CD4-positive, alpha-beta T cell (primary cell): ENCODE measurements around the gene CLEC3A. TPM values are rescaled to one million over a fixed set of nuclear protein-coding genes. Genes with fewer than 3 reads are reported as not detected.

Experiments
- ATAC-seq: fragments of 200-7000 bp; cut with Tn5 transposase; one replicate; pipeline ENCODE4 v1.10.0; 2022; ENCODE audit warnings: mild to moderate bottlenecking; ENCODE audit not compliant: poor library complexity
- CTCF ChIA-PET: fragments of 350-600 bp; sonication (Branson Sonifier 250); formaldehyde crosslinking; loops from one replicate; lab custom pipeline; 2021; ENCODE audit warnings: antibody characterized with exemption, inconsistent platforms; lab: Charles Lee
- POLR2A ChIA-PET: fragments of 350-600 bp; sonication (Branson Sonifier 250); formaldehyde crosslinking; loops from one replicate; lab custom pipeline; 2021; ENCODE audit warnings: antibody characterized with exemption, inconsistent platforms; lab: Charles Lee
- DNase-seq, 14 experiments: peaks; one replicate each; pipeline ENCODE4 v3.0.0-alpha.2; 2013 to 2020; ENCODE audit warnings: mixed read lengths in 2 of 14
- H3K27ac ChIP-seq, 2 donors: one replicate each; pipeline versions ENCODE4 v1.5.1 to v1.7.0; 2013; ENCODE audit warnings: low read length in 2 of 2, low read depth in 1 of 2, mild to moderate bottlenecking in 1 of 2
- H3K27me3 ChIP-seq, 2 experiments: 1 replicate in 1 of 2; 2 replicates in 1 of 2; pipeline versions ENCODE4 v1.6.1 to v1.7.0; 2013; ENCODE audit warnings: low read length in 2 of 2, control low read depth in 1 of 2, mild to moderate bottlenecking in 1 of 2, moderate library complexity in 1 of 2; ENCODE audit not compliant: insufficient read depth in 2 of 2, control insufficient read depth in 1 of 2
- H3K36me3 ChIP-seq: one replicate; pipeline ENCODE4 v1.6.1; 2013; ENCODE audit warnings: low read length, control low read depth; ENCODE audit not compliant: insufficient read depth
- H3K4me1 ChIP-seq: one replicate; pipeline ENCODE4 v1.6.1; 2013; ENCODE audit warnings: low read length, control low read depth; ENCODE audit not compliant: insufficient read depth
- H3K4me3 ChIP-seq: one replicate; pipeline ENCODE4 v1.5.1; 2013; ENCODE audit warnings: mild to moderate bottlenecking, low read length, moderate library complexity
- H3K9me3 ChIP-seq, 2 experiments: 1 replicate in 1 of 2; 2 replicates in 1 of 2; pipeline versions ENCODE4 v1.6.1 to v1.7.0; 2013; ENCODE audit warnings: low read length in 2 of 2, mild to moderate bottlenecking in 2 of 2, control low read depth in 1 of 2, moderate library complexity in 1 of 2; ENCODE audit not compliant: control insufficient read depth in 1 of 2, insufficient read depth in 1 of 2
- H3K27ac Mint-ChIP-seq: one replicate; pipeline ENCODE4 v1.8.0; 2020; ENCODE audit warnings: mixed read lengths
- H3K27me3 Mint-ChIP-seq: one replicate; pipeline ENCODE4 v1.8.0; 2021; ENCODE audit warnings: mixed read lengths
- H3K36me3 Mint-ChIP-seq: one replicate; pipeline ENCODE4 v1.8.0; 2021; ENCODE audit warnings: low read depth, mixed read lengths
- H3K4me1 Mint-ChIP-seq: one replicate; pipeline ENCODE4 v1.8.0; 2021; ENCODE audit warnings: low read depth, mixed read lengths
- H3K4me3 Mint-ChIP-seq: one replicate; pipeline ENCODE4 v1.8.0; 2020; ENCODE audit warnings: mild to moderate bottlenecking, mixed read lengths
- H3K9me3 Mint-ChIP-seq: one replicate; pipeline ENCODE4 v1.8.0; 2020; ENCODE audit warnings: mixed read lengths
- CTCF ChIP-seq: fragments of 200-600 bp; IDR thresholded peaks from one replicate; pipeline ENCODE4 v1.8.0; 2022; ENCODE audit warnings: antibody characterized with exemption, mild to moderate bottlenecking
- intact Hi-C, 2 experiments: fragments of 100-400 bp; cut with DNase I in 1 of 2; cut with micrococcal nuclease in 1 of 2; formaldehyde crosslinking; loops; one replicate each; pipeline versions ENCODE4 v1.15.1 to v1.9.0; 2023 to 2025; cut with DNase I, micrococcal nuclease
- total RNA-seq, 174 experiments: library from RNA in 2 of 174; stranded (reverse) in 2 of 174; gene quantifications; one replicate each; pipeline ENCODE4 v1.2.3 and lab custom pipeline; 2021 to 2026

The CLEC3A gene
- total RNA-seq, 2 experiments from 2014 or later = not detected

DNA sequence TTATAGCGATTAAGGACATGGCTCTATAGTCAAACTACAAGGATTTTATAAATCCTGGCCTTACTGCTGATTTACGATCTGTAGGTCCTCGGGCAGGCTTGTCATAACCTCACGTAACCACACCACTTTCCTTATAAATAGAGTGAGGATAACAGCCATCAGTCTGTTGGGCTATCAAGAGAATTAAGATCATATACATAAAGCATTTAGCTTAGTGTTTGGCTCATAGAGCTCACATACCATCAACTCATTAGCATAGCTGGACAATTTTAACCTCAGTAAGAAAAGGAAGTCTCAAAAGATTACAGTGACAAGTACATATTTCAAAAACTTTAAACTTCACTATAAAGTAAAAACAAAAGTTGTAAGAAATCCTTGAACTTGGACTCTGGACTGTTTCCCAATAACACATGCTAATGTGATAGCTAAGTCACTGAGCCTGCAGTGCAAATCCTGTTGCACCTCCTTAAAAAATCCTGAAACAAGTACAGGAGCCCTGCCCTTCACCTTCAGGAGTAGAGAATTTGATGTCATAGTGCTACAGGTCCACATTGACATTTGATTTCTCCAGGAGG is 20.8 kb upstream of the CLEC3A start:
- DNase-seq = no peak
- peaks cover 4% of the 10 kb centered on the region for H3K4me1 ChIP-seq
- no peak for ATAC-seq
- H3K9me3 ChIP-seq = peaks cover 0 to 2% of the 10 kb centered on the region in 2 experiments
- intact Hi-C loops = no loop called here
- peaks cover 2% of the 10 kb centered on the region for H3K9me3 Mint-ChIP-seq
- H3K27ac Mint-ChIP-seq = no peak overlapping the region
- no peaks in the 10 kb centered on the region for H3K36me3 Mint-ChIP-seq
- TF ChIP-seq CTCF = no peak
- H3K4me1 Mint-ChIP-seq = no peaks in the 10 kb centered on the region
- H3K36me3 ChIP-seq = no peaks in the 10 kb centered on the region
- no peak overlapping the region for H3K4me3 ChIP-seq
- CTCF ChIA-PET = no interaction called here
- H3K27me3 Mint-ChIP-seq = peaks cover 24% of the 10 kb centered on the region
- H3K27me3 ChIP-seq = peaks cover 4 to 11% of the 10 kb centered on the region in 2 experiments
- H3K27ac ChIP-seq = no peak overlapping the region
- no peak overlapping the region for H3K4me3 Mint-ChIP-seq
- POLR2A ChIA-PET = no interaction called here

GRCh38 chr16:78002915-78003538 is 19.3 kb upstream of the CLEC3A start:
- Mint-ChIP-seq H3K4me3 (no peak overlapping the region), H3K9me3 (no peaks in the 10 kb centered on the region), H3K27me3 (peaks cover 30% of the 10 kb centered on the region), H3K4me1 (no peaks in the 10 kb centered on the region), H3K36me3 (no peaks in the 10 kb centered on the region), H3K27ac (no peak overlapping the region)
- intact Hi-C loops = loop anchor here (1.0 kb wide), 2 partner anchors 327 to 328 kb away; no protein-coding TSS in a partner anchor
- H3K4me1 ChIP-seq = peaks cover 4% of the 10 kb centered on the region
- peaks cover 6 to 11% of the 10 kb centered on the region in 2 experiments for H3K27me3 ChIP-seq
- no peaks in the 10 kb centered on the region for H3K9me3 ChIP-seq
- CTCF ChIA-PET = interaction anchor here (0.6 to 1.1 kb wide), 4 partner anchors 10 to 328 kb away, joined by 3 to 5 read pairs (median 4); no protein-coding TSS in a partner anchor
- peak; percentile 67 for ATAC-seq
- no peak overlapping the region for H3K27ac ChIP-seq
- POLR2A ChIA-PET = no interaction called here
- no peaks in the 10 kb centered on the region for H3K36me3 ChIP-seq
- DNase-seq = peak; percentile 24 to 78 (median 45)
- peak; percentile 77 for TF ChIP-seq CTCF
- no peak overlapping the region for H3K4me3 ChIP-seq

DNA sequence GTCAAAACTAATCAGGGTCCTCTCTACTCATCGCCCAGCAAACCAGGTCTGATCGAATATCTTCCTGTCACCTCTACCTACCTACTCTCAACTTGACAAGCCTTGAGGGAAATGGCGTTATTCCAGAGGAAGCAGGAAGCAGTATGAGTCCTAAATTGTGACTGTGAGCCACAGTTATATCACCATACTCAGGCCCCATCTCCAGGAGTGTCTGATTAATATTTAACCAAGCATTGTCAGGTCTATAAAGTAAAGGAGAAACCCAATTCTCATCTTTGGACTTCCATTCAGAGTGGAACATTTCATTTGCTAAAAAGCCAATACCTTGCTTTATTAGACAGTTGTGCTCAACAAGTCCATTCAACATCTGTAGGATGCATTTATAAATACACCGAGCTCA is 17.8 kb upstream of the CLEC3A start:
- no peak for TF ChIP-seq CTCF
- Histone ChIP-seq H3K4me3 (no peak overlapping the region), H3K27ac (no peak overlapping the region), H3K27me3 (peaks cover 2 to 11% of the 10 kb centered on the region in 2 experiments), H3K36me3 (no peaks in the 10 kb centered on the region), H3K4me1 (peaks cover 4% of the 10 kb centered on the region), H3K9me3 (no peaks in the 10 kb centered on the region)
- DNase-seq = no peak
- Mint-ChIP-seq H3K36me3 (no peaks in the 10 kb centered on the region), H3K4me3 (no peak overlapping the region), H3K9me3 (no peaks in the 10 kb centered on the region), H3K27me3 (peaks cover 23% of the 10 kb centered on the region), H3K4me1 (no peaks in the 10 kb centered on the region), H3K27ac (no peak overlapping the region)
- ATAC-seq = no peak
- CTCF ChIA-PET = no interaction called here
- POLR2A ChIA-PET = interaction anchor here (0.7 kb wide), 1 partner anchor 95 kb away, joined by 3 read pairs; the partner anchor contains the start of gene WWOX
- intact Hi-C loops = no loop called here
